Measurements from ENCODE around the gene CMTR1. TPM values are rescaled to one million over a fixed set of nuclear protein-coding genes. Genes with fewer than 3 reads are reported as not detected.
"Not testable (repeated sequence)": the region's sequence is repeated elsewhere in the genome, so short reads cannot be mapped to it uniquely, and the experiment has no call there.

The CMTR1 gene
- total RNA-seq, 2 donors from 2014 or later: 28.1 to 147 TPM

DNA sequence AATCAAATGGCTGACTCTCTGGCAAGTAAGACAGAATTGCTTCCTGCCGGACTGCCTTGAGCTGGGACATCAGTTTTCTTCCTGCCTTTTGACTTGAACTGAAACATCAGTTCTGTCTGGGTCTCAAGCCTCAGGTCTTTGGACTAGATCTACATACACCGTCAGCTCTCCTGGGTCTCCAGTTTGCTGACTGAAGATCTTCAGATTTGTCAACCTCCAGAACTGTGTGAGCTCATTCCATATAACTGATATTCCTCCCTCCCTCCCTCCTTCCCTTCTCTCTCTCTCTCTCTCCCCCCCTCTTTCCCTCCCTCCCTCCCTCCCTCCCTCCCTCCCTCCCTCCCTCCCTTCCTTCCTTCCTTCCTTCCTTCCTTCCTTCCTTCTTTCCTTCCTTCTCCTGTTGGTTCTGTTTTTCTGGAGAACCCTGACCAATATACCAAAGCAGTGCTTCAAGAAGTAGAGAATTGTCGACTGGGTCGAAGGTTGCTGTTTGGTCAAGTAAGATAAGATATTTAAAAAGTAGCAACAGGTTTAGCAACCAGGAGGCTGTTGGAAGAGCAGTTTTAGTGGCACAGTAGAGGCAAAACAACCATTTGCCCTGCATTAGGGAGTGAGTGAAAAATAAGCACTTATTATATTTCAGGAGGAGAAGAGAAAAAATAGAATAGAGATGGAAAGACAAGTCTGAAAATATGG lies 33.1 kb upstream of the CMTR1 start:
- H3K27ac ChIP-seq: no peak overlapping the region
- TF ChIP-seq POLR2A (IDR thresholded peaks at IDR 0.05) (no peak), POLR2AphosphoS5 (IDR thresholded peaks at IDR 0.05) (no peak)
- TF ChIP-seq, protein P1, sequence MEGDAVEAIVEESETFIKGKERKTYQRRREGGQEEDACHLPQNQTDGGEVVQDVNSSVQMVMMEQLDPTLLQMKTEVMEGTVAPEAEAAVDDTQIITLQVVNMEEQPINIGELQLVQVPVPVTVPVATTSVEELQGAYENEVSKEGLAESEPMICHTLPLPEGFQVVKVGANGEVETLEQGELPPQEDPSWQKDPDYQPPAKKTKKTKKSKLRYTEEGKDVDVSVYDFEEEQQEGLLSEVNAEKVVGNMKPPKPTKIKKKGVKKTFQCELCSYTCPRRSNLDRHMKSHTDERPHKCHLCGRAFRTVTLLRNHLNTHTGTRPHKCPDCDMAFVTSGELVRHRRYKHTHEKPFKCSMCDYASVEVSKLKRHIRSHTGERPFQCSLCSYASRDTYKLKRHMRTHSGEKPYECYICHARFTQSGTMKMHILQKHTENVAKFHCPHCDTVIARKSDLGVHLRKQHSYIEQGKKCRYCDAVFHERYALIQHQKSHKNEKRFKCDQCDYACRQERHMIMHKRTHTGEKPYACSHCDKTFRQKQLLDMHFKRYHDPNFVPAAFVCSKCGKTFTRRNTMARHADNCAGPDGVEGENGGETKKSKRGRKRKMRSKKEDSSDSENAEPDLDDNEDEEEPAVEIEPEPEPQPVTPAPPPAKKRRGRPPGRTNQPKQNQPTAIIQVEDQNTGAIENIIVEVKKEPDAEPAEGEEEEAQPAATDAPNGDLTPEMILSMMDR (IDR thresholded peaks at IDR 0.05): no peak
- H3K4me1 ChIP-seq (replicated peaks): no peaks in the 10 kb centered on the region
- no peaks in the 10 kb centered on the region for H3K27me3 ChIP-seq (replicated peaks; ENCODE audit: insufficient read depth)
- H3K36me3 ChIP-seq: no peaks in the 10 kb centered on the region
- DNase-seq (ENCODE audit: low spot score): no peak
- H3K4me3 ChIP-seq: no peak overlapping the region
- 62% methylated on average over 4 of the region's 4 CpGs for WGBS
- intact Hi-C loops (cut with DNase I): no loop called here
- H3K9me3 ChIP-seq: no peaks in the 10 kb centered on the region

DNA sequence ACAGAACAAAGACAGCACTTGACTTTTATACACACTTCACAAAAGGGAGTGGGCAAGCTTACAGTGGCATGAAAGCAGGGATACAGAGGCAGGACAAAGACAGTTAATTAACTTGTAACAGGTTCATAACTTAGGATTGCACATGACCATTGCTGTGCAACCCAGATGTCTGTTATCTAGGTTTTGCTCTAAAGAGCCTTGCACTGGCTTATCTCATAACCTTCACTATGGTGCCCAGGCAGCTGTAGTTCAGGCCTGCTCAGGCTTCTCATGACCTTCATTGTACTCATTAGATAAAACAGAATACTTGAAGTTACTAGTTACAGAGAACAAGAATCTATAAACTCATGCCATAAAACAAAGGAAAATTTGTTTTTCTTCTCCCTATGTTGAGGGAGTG lies 31.4 kb upstream of the CMTR1 start:
- H3K9me3 ChIP-seq; H3K4me3 ChIP-seq; H3K36me3 ChIP-seq; H3K27me3 ChIP-seq (replicated peaks; ENCODE audit: insufficient read depth); DNase-seq (ENCODE audit: low spot score); H3K4me1 ChIP-seq (replicated peaks); intact Hi-C loops (cut with DNase I); H3K27ac ChIP-seq: not testable (repeated sequence)

DNA sequence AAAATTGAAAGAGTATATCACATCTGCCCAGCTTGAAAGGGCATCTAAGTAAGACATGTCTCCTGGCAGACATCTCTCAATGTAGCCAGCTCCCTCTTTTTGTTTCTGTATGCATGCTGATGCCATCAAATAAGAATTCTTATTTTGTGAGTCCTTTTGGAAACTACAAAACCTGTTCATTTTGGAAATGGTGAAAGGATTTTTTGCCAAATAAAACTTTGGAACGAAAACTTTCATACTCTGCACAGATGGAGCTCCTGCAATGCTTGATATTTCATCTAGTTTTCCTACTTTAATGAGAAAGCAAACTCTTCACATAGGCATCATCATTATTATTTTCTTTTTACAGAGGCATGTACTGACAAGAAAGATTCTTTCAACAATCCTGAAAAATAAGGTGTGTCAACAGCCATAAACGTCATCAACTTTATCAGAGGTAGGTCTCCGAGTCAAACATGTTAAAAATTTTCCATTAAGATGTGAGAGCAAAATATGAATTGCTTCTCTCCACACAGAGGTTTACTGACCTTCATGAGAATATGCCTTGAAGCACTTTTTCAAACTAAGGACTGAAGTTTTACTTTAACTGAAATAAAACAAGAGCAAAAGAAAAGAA lies 26.2 kb upstream of the CMTR1 start:
- H3K9me3 ChIP-seq: no peaks in the 10 kb centered on the region
- H3K27ac ChIP-seq: no peak overlapping the region
- H3K36me3 ChIP-seq: no peaks in the 10 kb centered on the region
- no peaks in the 10 kb centered on the region for H3K4me1 ChIP-seq (replicated peaks)
- no peak overlapping the region for H3K4me3 ChIP-seq
- 30% methylated on average over 3 of the region's 3 CpGs for WGBS
- no peak for DNase-seq (ENCODE audit: low spot score)
- no peaks in the 10 kb centered on the region for H3K27me3 ChIP-seq (replicated peaks; ENCODE audit: insufficient read depth)
- TF ChIP-seq POLR2AphosphoS5 (IDR thresholded peaks at IDR 0.05): peak; percentile 4
- TF ChIP-seq POLR2A (IDR thresholded peaks at IDR 0.05): no peak
- intact Hi-C loops (cut with DNase I): no loop called here

DNA sequence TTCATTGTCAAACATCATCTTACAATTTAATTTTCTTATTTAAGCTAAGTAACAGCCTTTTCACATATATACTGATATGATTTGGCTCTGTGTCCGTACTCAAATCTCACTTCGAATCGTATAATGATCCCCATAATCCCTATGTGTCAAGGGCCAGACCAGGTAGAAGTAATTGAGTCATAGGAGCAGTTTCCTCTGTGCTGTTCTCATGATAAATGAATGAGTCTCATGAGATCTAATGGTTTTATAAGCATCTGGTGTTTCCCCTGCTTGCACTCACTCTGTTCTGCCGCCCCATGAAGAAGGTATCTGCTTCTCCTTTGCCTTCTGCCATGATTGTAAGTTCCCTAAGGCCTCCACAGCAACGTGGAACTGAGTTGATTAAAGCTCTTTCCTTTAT lies 25.1 kb upstream of the CMTR1 start:
- WGBS: 79% methylated on average over 5 of the region's 5 CpGs

DNA sequence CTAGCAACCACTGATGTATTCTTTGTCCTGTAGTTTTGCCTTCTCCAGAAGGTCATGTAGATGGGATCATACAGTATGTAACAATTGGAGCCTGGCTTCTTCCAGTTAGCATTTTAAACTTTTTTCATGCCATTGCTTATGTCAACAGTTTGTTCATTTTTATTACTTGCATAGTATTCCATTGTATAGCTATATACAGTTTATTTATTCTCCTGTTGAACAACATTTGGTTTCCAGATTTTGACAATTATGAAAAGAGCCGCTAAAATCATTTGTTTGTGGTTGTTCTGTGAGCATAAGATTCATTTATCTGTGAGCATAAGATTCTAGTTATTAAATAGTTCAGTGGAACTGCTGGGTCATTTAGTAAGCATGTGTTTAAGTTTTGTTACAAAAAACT lies 23.5 kb upstream of the CMTR1 start:
- TF ChIP-seq POLR2A (IDR thresholded peaks at IDR 0.05): no peak
- TF ChIP-seq, protein P1 (IDR thresholded peaks at IDR 0.05): no peak
- TF ChIP-seq POLR2AphosphoS5 (IDR thresholded peaks at IDR 0.05): no peak
- Histone ChIP-seq H3K4me1 (replicated peaks) (no peaks in the 10 kb centered on the region), H3K9me3 (no peaks in the 10 kb centered on the region), H3K4me3 (no peak overlapping the region), H3K36me3 (no peaks in the 10 kb centered on the region), H3K27ac (no peak overlapping the region), H3K27me3 (replicated peaks; ENCODE audit: insufficient read depth) (no peaks in the 10 kb centered on the region)
- 100% methylated on average over 1 of the region's 1 CpG for WGBS
- no peak for DNase-seq (ENCODE audit: low spot score)
- intact Hi-C loops (cut with DNase I): no loop called here

More for the DNA sequence above, 25.1 kb upstream of the CMTR1 start:
- H3K4me1 ChIP-seq (replicated peaks): no peaks in the 10 kb centered on the region
- H3K27ac ChIP-seq: no peak overlapping the region
- no peaks in the 10 kb centered on the region for H3K27me3 ChIP-seq (replicated peaks; ENCODE audit: insufficient read depth)
- no peak overlapping the region for H3K4me3 ChIP-seq
- no peak for DNase-seq (ENCODE audit: low spot score)
- TF ChIP-seq POLR2A (IDR thresholded peaks at IDR 0.05): no peak
- no peak for TF ChIP-seq POLR2AphosphoS5 (IDR thresholded peaks at IDR 0.05)
- TF ChIP-seq, protein P1 (IDR thresholded peaks at IDR 0.05): no peak
- intact Hi-C loops (cut with DNase I): no loop called here
- no peaks in the 10 kb centered on the region for H3K9me3 ChIP-seq
- no peaks in the 10 kb centered on the region for H3K36me3 ChIP-seq

DNA sequence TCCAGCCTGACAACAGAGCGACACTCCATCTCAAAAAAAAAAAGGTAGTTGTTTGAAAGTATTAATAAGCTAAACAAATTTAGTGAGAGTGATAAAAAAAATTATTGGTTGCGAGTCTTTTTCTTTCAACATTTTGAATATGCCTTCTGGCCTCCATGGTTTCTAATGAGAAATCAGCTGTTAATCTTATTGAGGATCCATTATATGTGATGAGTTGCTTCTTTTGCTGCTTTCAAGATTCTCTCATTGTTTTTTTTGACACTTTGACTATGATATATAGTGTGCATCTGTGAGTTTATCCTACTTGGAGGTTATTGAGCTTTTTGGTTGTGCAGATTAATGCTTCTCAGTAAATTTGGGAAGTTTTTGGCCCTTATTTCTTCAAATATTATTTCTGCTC lies 15.6 kb upstream of the CMTR1 start:
- H3K27me3 ChIP-seq (replicated peaks; ENCODE audit: insufficient read depth): no peaks in the 10 kb centered on the region
- H3K9me3 ChIP-seq: no peaks in the 10 kb centered on the region
- 69% methylated on average over 2 of the region's 2 CpGs for WGBS
- H3K4me1 ChIP-seq (replicated peaks): no peaks in the 10 kb centered on the region
- no peak for TF ChIP-seq POLR2AphosphoS5 (IDR thresholded peaks at IDR 0.05)
- TF ChIP-seq POLR2A (IDR thresholded peaks at IDR 0.05): no peak
- TF ChIP-seq, protein P1 (IDR thresholded peaks at IDR 0.05): no peak
- no peak overlapping the region for H3K4me3 ChIP-seq
- intact Hi-C loops (cut with DNase I): no loop called here
- no peaks in the 10 kb centered on the region for H3K36me3 ChIP-seq
- H3K27ac ChIP-seq: no peak overlapping the region
- DNase-seq (ENCODE audit: low spot score): no peak

Data from prostate gland (tissue), 2 donors.